Glutamatergic neuron (in vitro differentiated cells): Measurements from ENCODE around the gene DOCK10. TPM values are rescaled to one million over a fixed set of nuclear protein-coding genes. Genes with fewer than 3 reads are reported as not detected.

ENCODE experiments used
- DNase-seq: peaks from one replicate; pipeline ENCODE4 v3.0.0; 2022
- H3K27ac Mint-ChIP-seq: one replicate; pipeline ENCODE4 v1.8.0; 2020; ENCODE audit warnings: mild to moderate bottlenecking, mixed read lengths, inconsistent platforms; ENCODE audit not compliant: unreplicated experiment
- H3K27me3 Mint-ChIP-seq: one replicate; pipeline ENCODE4 v1.8.0; 2020; ENCODE audit warnings: mild to moderate bottlenecking, moderate library complexity, mixed read lengths, inconsistent platforms; ENCODE audit not compliant: unreplicated experiment
- H3K36me3 Mint-ChIP-seq: one replicate; pipeline ENCODE4 v1.8.0; 2020; ENCODE audit warnings: mild to moderate bottlenecking, mixed read lengths, inconsistent platforms; ENCODE audit not compliant: unreplicated experiment
- H3K4me1 Mint-ChIP-seq: one replicate; pipeline ENCODE4 v1.8.0; 2020; ENCODE audit warnings: mild to moderate bottlenecking, low read depth, mixed read lengths, inconsistent platforms; ENCODE audit not compliant: unreplicated experiment
- H3K4me3 Mint-ChIP-seq: one replicate; pipeline ENCODE4 v1.8.0; 2020; ENCODE audit warnings: mild to moderate bottlenecking, mixed read lengths, inconsistent platforms; ENCODE audit not compliant: unreplicated experiment
- H3K9me3 Mint-ChIP-seq: one replicate; pipeline ENCODE4 v1.8.0; 2020; ENCODE audit warnings: mild to moderate bottlenecking, moderate library complexity, mixed read lengths, inconsistent platforms; ENCODE audit not compliant: unreplicated experiment
- CTCF ChIP-seq: fragments of 200-600 bp; sonication (generic); IDR thresholded peaks from one replicate; pipeline ENCODE4 v1.5.0; 2021; ENCODE audit not compliant: partially characterized antibody, unreplicated experiment
- total RNA-seq: library from RNA; stranded (reverse); fragmentation: NEBNext Ultra II Directional; extraction: Animal tissue kit (Norgen Biotek cat#: 25700); gene quantifications from one replicate; pipeline ENCODE4 v1.2.1, GENCODE V29; 2021; ENCODE audit not compliant: unreplicated experiment

DOCK10 gene
- total RNA-seq, 1 donor from 2014 or later = 1.1 TPM

DNA sequence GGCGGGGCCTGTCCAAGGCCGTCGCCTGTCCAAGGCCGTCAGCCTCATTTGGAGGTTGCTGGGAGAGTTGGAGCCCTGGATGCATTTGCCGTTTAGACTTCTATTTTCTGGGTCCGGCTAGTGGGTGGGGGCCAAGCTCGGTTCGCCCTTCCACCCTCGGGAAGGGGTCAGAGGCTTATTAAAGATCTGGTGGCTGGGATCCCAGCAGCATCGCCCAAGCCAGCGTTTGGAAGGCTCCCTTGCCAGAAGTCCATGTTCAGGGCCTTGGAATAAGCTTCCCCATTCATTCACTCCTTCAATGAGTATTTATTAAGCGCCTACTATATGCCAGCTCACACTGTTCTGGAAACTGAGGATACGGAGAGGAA is 516 bp upstream of the DOCK10 start:
- TF ChIP-seq CTCF = no peak
- no peak for DNase-seq

DNA sequence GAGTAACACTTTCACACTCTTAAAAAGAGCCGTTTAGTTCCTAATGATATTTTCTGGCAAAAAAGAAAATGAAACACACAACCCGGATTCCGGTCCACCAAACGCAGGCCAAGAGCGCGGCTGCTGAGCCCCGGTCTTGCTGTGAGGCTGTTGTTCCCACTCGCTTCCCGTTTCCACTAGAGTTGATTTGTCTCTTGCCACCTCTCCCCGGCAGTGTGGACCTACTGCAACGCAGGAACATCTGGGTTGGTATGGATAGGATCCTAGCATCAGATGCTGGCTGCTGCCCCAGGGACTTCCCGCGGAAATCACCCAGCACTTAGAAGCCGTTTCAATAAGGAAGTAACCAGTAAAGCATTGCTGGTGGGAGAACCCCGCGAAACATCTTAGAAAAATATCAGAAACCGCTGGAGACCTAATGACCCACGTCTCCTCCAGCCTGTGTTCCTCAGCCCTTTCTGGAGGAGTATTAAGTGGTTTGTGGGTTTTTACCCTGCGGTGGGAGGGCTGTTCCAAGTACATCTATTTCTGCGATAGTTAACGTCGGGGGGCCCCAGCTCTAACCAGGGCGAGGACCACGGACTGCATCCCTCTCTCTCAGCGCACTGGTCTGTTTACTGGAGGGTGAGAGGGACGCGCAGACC is 939 bp downstream of the DOCK10 start:
- H3K4me3 Mint-ChIP-seq = peak overlapping the region; percentile 67
- H3K36me3 Mint-ChIP-seq = no peaks in the 10 kb centered on the region
- TF ChIP-seq CTCF = no peak
- H3K9me3 Mint-ChIP-seq = peaks cover 8% of the 10 kb centered on the region
- H3K27ac Mint-ChIP-seq = no peak overlapping the region
- peaks cover 10% of the 10 kb centered on the region for H3K27me3 Mint-ChIP-seq
- peaks cover 4% of the 10 kb centered on the region for H3K4me1 Mint-ChIP-seq
- DNase-seq = peak; percentile 15

More for the DNA sequence above, 516 bp upstream of the DOCK10 start:
- Mint-ChIP-seq H3K4me1 (peaks cover 4% of the 10 kb centered on the region), H3K27ac (no peak overlapping the region), H3K36me3 (no peaks in the 10 kb centered on the region), H3K27me3 (peaks cover 12% of the 10 kb centered on the region), H3K9me3 (peaks cover 8% of the 10 kb centered on the region), H3K4me3 (peak overlapping the region; percentile 84)

DNA sequence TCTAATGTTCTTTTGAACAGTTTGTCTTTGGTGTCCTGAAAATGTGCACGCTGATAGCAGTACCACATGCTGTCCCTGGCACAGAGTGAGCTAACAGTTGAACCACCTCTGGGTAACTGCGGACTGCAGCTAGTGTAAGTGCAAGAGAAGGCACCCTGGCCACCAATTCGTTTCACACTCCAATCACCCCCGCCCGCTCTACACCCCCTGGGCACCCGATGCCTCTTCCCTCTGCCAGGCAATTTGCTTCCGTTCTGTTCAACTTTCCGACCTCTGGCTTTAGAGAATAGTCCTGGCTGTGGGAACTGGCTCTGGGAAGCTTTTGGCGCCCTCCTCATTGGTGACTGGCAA is 1.4 kb downstream of the DOCK10 start:
- Mint-ChIP-seq H3K36me3 (no peaks in the 10 kb centered on the region), H3K4me3 (peak overlapping the region; percentile 58), H3K27ac (no peak overlapping the region), H3K4me1 (peaks cover 4% of the 10 kb centered on the region), H3K27me3 (peaks cover 10% of the 10 kb centered on the region), H3K9me3 (peaks cover 8% of the 10 kb centered on the region)
- DNase-seq = no peak
- TF ChIP-seq CTCF = no peak

DNA sequence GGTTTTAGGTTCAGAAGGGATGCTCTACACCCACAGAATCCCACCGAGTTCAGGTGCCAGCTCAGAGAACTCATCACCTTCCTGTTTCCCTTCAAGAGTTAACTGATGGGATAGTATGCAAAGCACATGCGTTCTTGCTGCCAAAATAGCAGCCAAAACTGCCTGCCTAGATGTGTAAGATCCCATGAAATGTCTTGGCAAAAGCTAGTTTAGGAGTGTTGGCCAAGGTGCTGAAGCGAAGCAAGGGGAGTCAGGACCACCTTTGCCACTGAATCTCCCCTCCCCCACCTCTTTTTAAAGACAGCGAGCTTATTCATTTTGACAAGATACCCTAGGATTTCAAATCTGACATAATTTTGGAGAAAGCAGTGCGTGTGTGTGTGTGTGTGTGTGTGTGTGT is 2.1 kb downstream of the DOCK10 start:
- peaks cover 4% of the 10 kb centered on the region for H3K4me1 Mint-ChIP-seq

GRCh38 chr2:225038231-225038523 is 4.1 kb downstream of the DOCK10 start:
- H3K27ac Mint-ChIP-seq = no peak overlapping the region
- no peaks in the 10 kb centered on the region for H3K36me3 Mint-ChIP-seq
- no peak for TF ChIP-seq CTCF
- no peak overlapping the region for H3K4me3 Mint-ChIP-seq
- no peak for DNase-seq
- H3K9me3 Mint-ChIP-seq = peaks cover 8% of the 10 kb centered on the region
- H3K27me3 Mint-ChIP-seq = peaks cover 10% of the 10 kb centered on the region
- H3K4me1 Mint-ChIP-seq = peaks cover 3% of the 10 kb centered on the region

More for the DNA sequence above, 2.1 kb downstream of the DOCK10 start:
- no peaks in the 10 kb centered on the region for H3K36me3 Mint-ChIP-seq
- TF ChIP-seq CTCF = no peak
- H3K4me3 Mint-ChIP-seq = no peak overlapping the region
- peaks cover 10% of the 10 kb centered on the region for H3K27me3 Mint-ChIP-seq
- H3K27ac Mint-ChIP-seq = no peak overlapping the region
- peaks cover 8% of the 10 kb centered on the region for H3K9me3 Mint-ChIP-seq
- no peak for DNase-seq
